ENCODE data around the gene PLXNA4.

DNA sequence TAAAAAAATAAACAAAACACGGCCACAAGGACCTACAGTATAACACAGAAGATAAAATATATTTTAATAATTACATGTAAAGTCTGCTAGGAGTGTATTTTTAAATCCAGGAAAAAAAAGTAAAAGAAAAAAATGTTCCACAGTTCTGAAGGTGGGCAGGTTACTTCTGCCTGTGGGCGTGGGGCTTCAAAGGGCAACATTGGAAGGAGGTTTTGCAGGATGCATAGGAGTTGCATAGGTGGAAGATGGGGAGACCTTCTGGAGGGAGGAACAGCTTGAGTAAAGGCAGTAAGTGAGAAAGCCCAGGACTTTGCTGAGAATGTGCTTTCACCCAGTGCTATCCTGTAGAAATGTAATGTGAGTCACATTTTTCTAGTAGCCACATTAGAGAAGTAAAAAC, 37.5 kb upstream of the PLXNA4 start:
- TF ChIP-seq, protein P1, sequence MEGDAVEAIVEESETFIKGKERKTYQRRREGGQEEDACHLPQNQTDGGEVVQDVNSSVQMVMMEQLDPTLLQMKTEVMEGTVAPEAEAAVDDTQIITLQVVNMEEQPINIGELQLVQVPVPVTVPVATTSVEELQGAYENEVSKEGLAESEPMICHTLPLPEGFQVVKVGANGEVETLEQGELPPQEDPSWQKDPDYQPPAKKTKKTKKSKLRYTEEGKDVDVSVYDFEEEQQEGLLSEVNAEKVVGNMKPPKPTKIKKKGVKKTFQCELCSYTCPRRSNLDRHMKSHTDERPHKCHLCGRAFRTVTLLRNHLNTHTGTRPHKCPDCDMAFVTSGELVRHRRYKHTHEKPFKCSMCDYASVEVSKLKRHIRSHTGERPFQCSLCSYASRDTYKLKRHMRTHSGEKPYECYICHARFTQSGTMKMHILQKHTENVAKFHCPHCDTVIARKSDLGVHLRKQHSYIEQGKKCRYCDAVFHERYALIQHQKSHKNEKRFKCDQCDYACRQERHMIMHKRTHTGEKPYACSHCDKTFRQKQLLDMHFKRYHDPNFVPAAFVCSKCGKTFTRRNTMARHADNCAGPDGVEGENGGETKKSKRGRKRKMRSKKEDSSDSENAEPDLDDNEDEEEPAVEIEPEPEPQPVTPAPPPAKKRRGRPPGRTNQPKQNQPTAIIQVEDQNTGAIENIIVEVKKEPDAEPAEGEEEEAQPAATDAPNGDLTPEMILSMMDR (conservative IDR thresholded peaks at IDR 0.05) = no peak
- no peak for TF ChIP-seq EZH2 (IDR thresholded peaks at IDR 0.05; ENCODE audit: low read depth)

Measured in PC-9 (cell line).